ENCODE results near the gene SERPINB10.
"Not testable (repeated sequence)": the region's sequence is repeated elsewhere in the genome, so short reads cannot be mapped to it uniquely, and the experiment has no call there.

The SERPINB10 gene

GRCh38 chr18:63930773-63931354 is 23.1 kb downstream of the SERPINB10 start:
- H3K4me3 ChIP-seq (ENCODE audit: low read depth, low read length), result no peak overlapping the region
- no peak for TF ChIP-seq CTCF (IDR thresholded peaks at IDR 0.05; ENCODE audit: insufficient read depth, low read length, missing control alignments)
- ChIA-PET CTCF (interaction anchor here (1.0 to 1.3 kb wide), 4 partner anchors 20 to 413 kb away, joined by 3 read pairs; no protein-coding TSS in a partner anchor), POLR2A (no interaction called here)
- no peak for DNase-seq (ENCODE audit: low read depth, low spot score)

- DNase-seq (ENCODE audit: low read depth, low spot score), result no peak
- peak overlapping the region; percentile 70 for H3K4me3 ChIP-seq (ENCODE audit: low read depth, low read length)
- POLR2A ChIA-PET, result interaction anchor here (0.6 to 0.9 kb wide), 2 partner anchors 12 to 34 kb away, joined by 3 read pairs; no protein-coding TSS in a partner anchor
- CTCF ChIA-PET, result interaction anchor here (0.7 to 4.5 kb wide), 41 partner anchors 10 to 920 kb away, joined by 3 to 38 read pairs (median 4); partner anchors contain the start of genes HMSD and SERPINB12
- peak; percentile 84 for TF ChIP-seq CTCF (IDR thresholded peaks at IDR 0.05; ENCODE audit: insufficient read depth, low read length, missing control alignments)
These were observed 28.6 kb downstream of the SERPINB10 start for GRCh38 chr18:63936156-63936931.

- CTCF ChIA-PET, result interaction anchor here (0.7 to 4.5 kb wide), 34 partner anchors 9 to 429 kb away, joined by 3 to 38 read pairs (median 5); partner anchors contain the start of genes HMSD and SERPINB12
- no peak for TF ChIP-seq CTCF (IDR thresholded peaks at IDR 0.05; ENCODE audit: insufficient read depth, low read length, missing control alignments)
- POLR2A ChIA-PET, result interaction anchor here (0.9 kb wide), 1 partner anchor 13 kb away, joined by 3 read pairs; no protein-coding TSS in a partner anchor
- no peak for DNase-seq (ENCODE audit: low read depth, low spot score)
- H3K4me3 ChIP-seq (ENCODE audit: low read depth, low read length), result peak overlapping the region; percentile 70
These were observed 29.2 kb downstream of the SERPINB10 start for GRCh38 chr18:63936932-63937393.

- DNase-seq (ENCODE audit: low read depth, low spot score), result no peak
- ChIA-PET POLR2A (no interaction called here), CTCF (no interaction called here)
- TF ChIP-seq CTCF (IDR thresholded peaks at IDR 0.05; ENCODE audit: insufficient read depth, low read length, missing control alignments), result no peak
- H3K4me3 ChIP-seq (ENCODE audit: low read depth, low read length), result no peak overlapping the region
These were observed 32.2 kb downstream of the SERPINB10 start for GRCh38 chr18:63940008-63940407.

GRCh38 chr18:63940543-63941050 is 32.8 kb downstream of the SERPINB10 start:
- POLR2A ChIA-PET; DNase-seq (ENCODE audit: low read depth, low spot score); CTCF ChIA-PET; H3K4me3 ChIP-seq (ENCODE audit: low read depth, low read length): not testable (repeated sequence)

GRCh38 chr18:63947051-63947790 is 39.5 kb downstream of the SERPINB10 start:
- no peak for TF ChIP-seq CTCF (IDR thresholded peaks at IDR 0.05; ENCODE audit: insufficient read depth, low read length, missing control alignments)
- POLR2A ChIA-PET, result no interaction called here
- no peak overlapping the region for H3K4me3 ChIP-seq (ENCODE audit: low read depth, low read length)
- CTCF ChIA-PET, result interaction anchor here (1.0 to 3.6 kb wide), 3 partner anchors 9 to 16 kb away, joined by 3 to 12 read pairs (median 4); no protein-coding TSS in a partner anchor
- no peak for DNase-seq (ENCODE audit: low read depth, low spot score)
